NOMO-1 (cell line): ENCODE data around the gene PLEKHG4.

Experiments
- DNase-seq, 2 experiments: peaks; one replicate each; lab custom pipeline; 2025; ENCODE audit not compliant: unreplicated experiment in 2 of 2; lab: John Stamatoyannopoulos, UW

Gene PLEKHG4

GRCh38 chr16:67259705-67260104 lies 19.6 kb upstream of the PLEKHG4 start:
- no peak for DNase-seq

- peak; percentile 76 to 77 for DNase-seq
These were observed 18.8 kb upstream of the PLEKHG4 start for GRCh38 chr16:67260426-67261063.

- DNase-seq = no peak
These were observed 16.1 kb upstream of the PLEKHG4 start for GRCh38 chr16:67263201-67263600.

- no peak for DNase-seq
These were observed 15.1 kb upstream of the PLEKHG4 start for GRCh38 chr16:67264277-67264676.

GRCh38 chr16:67264866-67265265 lies 14.5 kb upstream of the PLEKHG4 start:
- DNase-seq = no peak

GRCh38 chr16:67265834-67266233 lies 13.5 kb upstream of the PLEKHG4 start:
- DNase-seq = no peak

- DNase-seq = no peak
These were observed 11.2 kb upstream of the PLEKHG4 start for GRCh38 chr16:67268136-67268579.

- no peak for DNase-seq
These were observed 9.6 kb upstream of the PLEKHG4 start for GRCh38 chr16:67269766-67270165.

- DNase-seq = no peak
These were observed 8.4 kb upstream of the PLEKHG4 start for GRCh38 chr16:67270931-67271338.

- DNase-seq = no peak
These were observed 7.9 kb upstream of the PLEKHG4 start for GRCh38 chr16:67271446-67271845.

GRCh38 chr16:67275321-67275720 lies 4.0 kb upstream of the PLEKHG4 start:
- DNase-seq = no peak

GRCh38 chr16:67277294-67277998 lies 1.9 kb upstream of the PLEKHG4 start:
- DNase-seq = no peak

- no peak for DNase-seq
These were observed 1.1 kb upstream of the PLEKHG4 start for GRCh38 chr16:67277999-67278772.

- peak; percentile 24 to 38 for DNase-seq
These were observed 498 bp upstream of the PLEKHG4 start for GRCh38 chr16:67278773-67279295.

- no peak for DNase-seq
These were observed 1.0 kb downstream of the PLEKHG4 start for GRCh38 chr16:67280090-67281015.

- no peak for DNase-seq
These were observed 2.5 kb downstream of the PLEKHG4 start for GRCh38 chr16:67281536-67282446.

- no peak for DNase-seq
These were observed 3.1 kb downstream of the PLEKHG4 start for GRCh38 chr16:67282447-67282805.

GRCh38 chr16:67283039-67283825 lies 3.9 kb downstream of the PLEKHG4 start:
- no peak for DNase-seq
